HepG2 (cell line): ENCODE measurements around the gene AJUBA. TPM values are rescaled to one million over a fixed set of nuclear protein-coding genes. Genes with fewer than 3 reads are reported as not detected.

ENCODE experiments used
- E2F2 ChIP-seq: sonication (generic); formaldehyde crosslinking; IDR thresholded peaks from 2 replicates; pipeline ENCODE4 v1.4.0; 2020; ENCODE audit warnings: missing genetic modification reagents, borderline replicate concordance
- EZH2 ChIP-seq: conservative IDR thresholded peaks from 2 replicates; pipeline ENCODE4 v1.6.1; 2012; ENCODE audit warnings: mild to moderate bottlenecking, low read depth, low read length, moderate library complexity
- FOXA1 ChIP-seq, 2 experiments: fragments of 450-650 bp in 1 of 2; sonication (generic) in 1 of 2; formaldehyde crosslinking in 1 of 2; IDR thresholded peaks; 2 replicates each; pipeline versions ENCODE4 v1.4.0 to v1.6.1; 2016 to 2020; ENCODE audit warnings: missing genetic modification reagents in 1 of 2
- FOXA3 ChIP-seq: IDR thresholded peaks from 2 replicates; pipeline ENCODE4 v1.6.1; 2016; ENCODE audit warnings: missing genetic modification reagents, missing compliant biosample characterization
- HMG20B ChIP-seq: conservative IDR thresholded peaks from 2 replicates; pipeline ENCODE4 v1.6.1; 2016; ENCODE audit warnings: missing genetic modification reagents, missing compliant biosample characterization
- JUN ChIP-seq: sonication (generic); formaldehyde crosslinking; IDR thresholded peaks from 2 replicates; pipeline ENCODE4 v1.4.0; 2020; ENCODE audit warnings: mild to moderate bottlenecking, missing genetic modification reagents
- MEIS1 ChIP-seq: sonication (generic); formaldehyde crosslinking; IDR thresholded peaks from 2 replicates; pipeline ENCODE4 v1.9.0; 2021; ENCODE audit warnings: mild to moderate bottlenecking, missing genetic modification reagents, moderate library complexity, borderline replicate concordance
- MYNN ChIP-seq: sonication (generic); formaldehyde crosslinking; IDR thresholded peaks from 2 replicates; pipeline ENCODE4 v1.4.0; 2020; ENCODE audit warnings: mild to moderate bottlenecking, low read depth, missing genetic modification reagents
- NFKBIZ ChIP-seq: IDR thresholded peaks from 2 replicates; pipeline ENCODE4 v1.6.1; 2018; ENCODE audit warnings: missing genetic modification reagents, missing compliant biosample characterization
- NONO ChIP-seq, 2 experiments: fragments of 450-650 bp in 1 of 2; sonication (generic) in 1 of 2; formaldehyde crosslinking in 1 of 2; IDR thresholded peaks in 1 of 2; conservative IDR thresholded peaks in 1 of 2; 2 replicates each; pipeline versions ENCODE4 v1.6.1 to v1.8.0; 2017 to 2022; ENCODE audit warnings: mild to moderate bottlenecking in 1 of 2, missing genetic modification reagents in 1 of 2, moderate library complexity in 1 of 2
- PRDM4 ChIP-seq: sonication (generic); formaldehyde crosslinking; IDR thresholded peaks from 2 replicates; pipeline ENCODE4 v1.9.0; 2021; ENCODE audit warnings: missing genetic modification reagents, borderline replicate concordance
- SNRNP70 ChIP-seq: fragments of 200-400 bp; formaldehyde crosslinking; IDR thresholded peaks from 2 replicates; pipeline ENCODE4 v1.6.1; 2017; ENCODE audit warnings: mild to moderate bottlenecking, low read depth, low read length, moderate library complexity
- SP1 ChIP-seq, 2 experiments: fragments of 450-650 bp in 1 of 2; sonication (generic) in 1 of 2; formaldehyde crosslinking in 1 of 2; IDR thresholded peaks; 2 replicates each; pipeline versions ENCODE4 v1.4.0 to v1.6.1; 2016 to 2020; ENCODE audit warnings: missing genetic modification reagents in 1 of 2
- TFAP4 ChIP-seq: sonication (generic); IDR thresholded peaks from 2 replicates; pipeline ENCODE4 v1.6.1; 2016; ENCODE audit warnings: low read depth, borderline replicate concordance
- THRA ChIP-seq: sonication (generic); formaldehyde crosslinking; IDR thresholded peaks from 2 replicates; pipeline ENCODE4 v1.4.0; 2020; ENCODE audit warnings: missing genetic modification reagents, borderline replicate concordance
- TOPORS ChIP-seq: sonication (generic); formaldehyde crosslinking; IDR thresholded peaks from 2 replicates; pipeline ENCODE4 v1.8.0; 2023; ENCODE audit warnings: mild to moderate bottlenecking, missing genetic modification reagents
- ZNF512B ChIP-seq: sonication (generic); formaldehyde crosslinking; IDR thresholded peaks from 2 replicates; pipeline ENCODE4 v1.5.1; 2020; ENCODE audit warnings: missing genetic modification reagents, mild to moderate bottlenecking, borderline replicate concordance
- ZNF629 ChIP-seq: sonication (generic); formaldehyde crosslinking; conservative IDR thresholded peaks from 2 replicates; pipeline ENCODE4 v1.5.0; 2020; ENCODE audit warnings: missing genetic modification reagents
- ZNF878 ChIP-seq: sonication (generic); formaldehyde crosslinking; IDR thresholded peaks from 2 replicates; pipeline ENCODE4 v1.8.1; 2023; ENCODE audit warnings: mild to moderate bottlenecking, missing genetic modification reagents, moderate library complexity
- ZZZ3 ChIP-seq: sonication (generic); formaldehyde crosslinking; IDR thresholded peaks from 2 replicates; pipeline ENCODE4 v1.4.0; 2020; ENCODE audit warnings: missing genetic modification reagents, mild to moderate bottlenecking, borderline replicate concordance
- polyA plus RNA-seq, 8 experiments: library from polyadenylated mRNA; depleted of rRNA in 3 of 8; stranded (reverse) in 7 of 8; unstranded in 1 of 8; fragments of >200 nt; fragmentation: Illumina TruSeq in 4 of 8; extraction: Trizol in 4 of 8; gene quantifications; 2 replicates each; pipeline versions ENCODE4 v1.2.1 to v1.2.3, GENCODE V29; 2011 to 2016; ENCODE audit warnings: low read depth in 4 of 8, missing spikeins in 1 of 8, mixed read lengths in 1 of 8; ENCODE audit not compliant: insufficient read depth in 1 of 8
- total RNA-seq, 5 experiments: library from RNA; depleted of rRNA; stranded (reverse); fragments of >200 nt; fragmentation: Illumina TruSeq; extraction: Trizol; gene quantifications; 2 replicates each; pipeline ENCODE4 v1.2.3, GENCODE V29; 2016; ENCODE audit warnings: low read depth in 1 of 5

AJUBA gene
- total and polyA plus RNA-seq, 2 of the 13 experiments (the other 11 are each of a cell fraction or from before 2014, with no cell fraction given): 157 to 241 TPM

GRCh38 chr14:22984959-22985658 is 2.8 kb upstream of the AJUBA start (continued):
- TF ChIP-seq ZNF512B (CRISPR knock-in tag): no peak
- no peak for TF ChIP-seq ZNF878 (CRISPR knock-in tag)
- TF ChIP-seq THRA: no peak
- no peak for TF ChIP-seq FOXA1 (IDR thresholded peaks at IDR 0.05)
- no peak for TF ChIP-seq FOXA1 (CRISPR knock-in tag; IDR thresholded peaks at IDR 0.05)
- no peak for TF ChIP-seq MYNN (CRISPR knock-in tag)
- TF ChIP-seq ZNF629: no peak
- no peak for TF ChIP-seq FOXA3 (CRISPR knock-in tag)
- TF ChIP-seq EZH2: no peak
- no peak for TF ChIP-seq PRDM4 (CRISPR knock-in tag)
- TF ChIP-seq JUN (CRISPR knock-in tag): no peak
- no peak for TF ChIP-seq MEIS1 (CRISPR knock-in tag)
- no peak for TF ChIP-seq ZZZ3 (CRISPR knock-in tag)
- 0 out of 2 replicates have a peak, but pooled peaks have one; percentile 55 for TF ChIP-seq NONO (IDR thresholded peaks at IDR 0.05)
- no peak for TF ChIP-seq NONO (CRISPR knock-in tag; conservative IDR thresholded peaks at IDR 0.05)
- no peak for TF ChIP-seq SNRNP70
- no peak for TF ChIP-seq TFAP4
- TF ChIP-seq SP1 (IDR thresholded peaks at IDR 0.05): no peak
- no peak for TF ChIP-seq SP1 (CRISPR knock-in tag; IDR thresholded peaks at IDR 0.05)
- TF ChIP-seq HMG20B: no peak
- 0 out of 2 replicates have a peak, but pooled peaks have one; percentile 64 for TF ChIP-seq TOPORS (CRISPR knock-in tag)
- TF ChIP-seq E2F2: no peak
- no peak for TF ChIP-seq NFKBIZ (CRISPR knock-in tag)
